GM21526 (cell line): ENCODE measurements around the gene EDN3.

ENCODE experiments used
- ATAC-seq: cut with Tn5 transposase; IDR thresholded peaks from one replicate; pipeline ENCODE4 v1.9.1; 2021; ENCODE audit warnings: moderate library complexity; ENCODE audit not compliant: unreplicated experiment, low FRiP score

The EDN3 gene

GRCh38 chr20:59360934-59361333 lies 60.5 kb downstream of the EDN3 start:
- ATAC-seq = no peak

- ATAC-seq = no peak
Observed at GRCh38 chr20:59361411-59361810, 61.0 kb downstream of the EDN3 start.

GRCh38 chr20:59363101-59363500 lies 62.7 kb downstream of the EDN3 start:
- ATAC-seq = no peak

- ATAC-seq = no peak
Observed at GRCh38 chr20:59364611-59365010, 64.2 kb downstream of the EDN3 start.

GRCh38 chr20:59365611-59366285 lies 65.3 kb downstream of the EDN3 start:
- ATAC-seq = no peak

GRCh38 chr20:59371431-59371830 lies 71.0 kb downstream of the EDN3 start:
- ATAC-seq = no peak

- no peak for ATAC-seq
Observed at GRCh38 chr20:59374261-59374660, 73.8 kb downstream of the EDN3 start.

GRCh38 chr20:59375541-59375940 lies 75.1 kb downstream of the EDN3 start:
- ATAC-seq = no peak
